ENCODE results near the gene NID1.

GRCh38 chr1:235995511-235995910, 69.4 kb downstream of the NID1 start:
- no peak for TF ChIP-seq CTCF (IDR thresholded peaks at IDR 0.05; ENCODE audit: insufficient read depth, low read length)
- no peak for TF ChIP-seq REST (IDR thresholded peaks at IDR 0.05; ENCODE audit: insufficient replicate concordance, low read depth)

Data from HL-60 (cell line).